GM19468 (cell line): ENCODE data around the gene NKX6-1.

ENCODE experiments used
- ATAC-seq: cut with Tn5 transposase; IDR thresholded peaks from one replicate; pipeline ENCODE4 v1.9.1; 2021; ENCODE audit warnings: mild to moderate bottlenecking, moderate library complexity, moderate number of reproducible peaks; ENCODE audit not compliant: unreplicated experiment; ENCODE audit errors: extremely low read depth

The NKX6-1 gene

GRCh38 chr4:84481077-84481859, 17.8 kb downstream of the NKX6-1 start:
- no peak for ATAC-seq

- ATAC-seq: no peak
Measured at GRCh38 chr4:84480082-84480481, 19.0 kb downstream of the NKX6-1 start.

DNA sequence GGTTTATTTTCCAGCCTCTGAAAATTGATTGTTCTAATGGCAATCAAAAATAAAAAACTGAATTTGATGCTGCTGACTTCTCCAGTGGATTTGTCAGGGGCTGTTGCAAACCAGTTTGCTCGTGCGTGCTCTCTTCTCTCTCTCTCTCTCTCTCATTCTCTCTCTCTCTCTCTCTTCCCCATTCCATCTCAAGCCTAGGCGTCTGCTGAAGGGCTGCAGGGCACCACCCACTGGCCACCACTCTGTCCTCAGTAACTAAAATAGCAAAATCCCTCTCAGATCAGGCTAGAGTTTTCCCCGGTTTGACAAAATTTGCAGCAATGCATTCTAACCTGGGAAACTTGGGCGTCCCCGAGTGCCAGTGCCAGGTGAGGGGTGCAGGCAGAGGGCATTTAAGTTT, 19.4 kb downstream of the NKX6-1 start:
- ATAC-seq: no peak

DNA sequence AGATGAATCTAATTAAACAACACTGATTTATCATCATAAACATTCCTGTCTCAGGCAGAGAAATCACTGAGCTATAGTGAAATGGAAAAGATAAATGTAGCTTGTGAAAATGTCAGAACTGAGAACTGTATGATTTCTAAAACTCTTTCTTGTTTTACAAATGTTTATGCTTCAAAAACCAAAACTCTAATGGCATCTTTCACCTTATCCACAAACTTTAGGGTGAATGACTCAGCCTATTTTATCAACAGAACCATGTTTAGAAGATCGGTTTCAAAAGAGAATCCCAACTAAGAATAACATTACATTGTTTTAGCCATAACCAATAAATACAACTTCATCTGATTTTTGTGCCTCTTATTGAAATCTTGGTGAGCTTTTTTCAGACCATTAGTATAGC, 21.4 kb downstream of the NKX6-1 start:
- no peak for ATAC-seq

DNA sequence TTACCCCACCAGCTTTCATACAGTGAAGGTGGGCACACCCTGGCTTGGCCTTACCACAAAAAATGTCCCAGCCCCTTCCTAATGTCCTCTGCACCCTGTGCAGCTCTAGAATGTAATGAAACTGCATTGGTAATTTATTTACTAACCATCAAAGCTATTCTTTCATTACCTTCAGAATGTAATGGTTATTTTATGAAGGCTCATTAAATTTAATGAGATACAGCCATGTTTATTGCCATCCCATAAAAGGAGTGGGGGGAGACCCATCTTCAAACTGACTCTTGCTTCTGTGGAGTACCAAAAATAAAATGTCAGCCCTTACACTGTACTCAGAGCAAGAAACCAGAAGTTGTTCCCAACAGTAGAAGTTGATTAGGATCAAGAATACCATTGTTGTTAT, 25.0 kb downstream of the NKX6-1 start:
- ATAC-seq: no peak

GRCh38 chr4:84472154-84472553, 26.9 kb downstream of the NKX6-1 start:
- ATAC-seq: no peak

- ATAC-seq: no peak
Measured at GRCh38 chr4:84470204-84470785, 28.8 kb downstream of the NKX6-1 start.

GRCh38 chr4:84467601-84468000, 31.5 kb downstream of the NKX6-1 start:
- ATAC-seq: no peak

- ATAC-seq: no peak
Measured at GRCh38 chr4:84459783-84460182, 39.3 kb downstream of the NKX6-1 start.

- ATAC-seq: no peak
Measured at GRCh38 chr4:84456157-84456556, 42.9 kb downstream of the NKX6-1 start.

DNA sequence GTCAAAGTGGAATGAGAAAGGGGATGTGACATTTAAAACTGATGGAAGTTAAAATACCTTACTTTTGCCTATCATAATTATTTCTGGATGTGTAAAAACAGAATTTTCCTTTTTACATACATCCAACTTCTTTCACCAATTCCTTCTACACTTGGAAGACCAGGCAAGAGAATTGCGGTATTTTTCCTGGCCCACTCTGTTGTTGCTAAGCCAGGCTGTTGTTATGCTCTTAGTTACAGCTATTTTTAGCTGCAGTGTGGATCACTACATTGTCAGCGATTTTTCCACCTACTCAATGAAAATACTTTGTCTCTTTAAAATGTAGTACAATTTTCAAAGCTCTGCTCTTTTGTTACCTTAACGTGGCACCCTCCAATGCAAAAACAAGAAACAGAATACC, 43.4 kb downstream of the NKX6-1 start:
- ATAC-seq: no peak

GRCh38 chr4:84451546-84451945, 47.5 kb downstream of the NKX6-1 start:
- no peak for ATAC-seq

DNA sequence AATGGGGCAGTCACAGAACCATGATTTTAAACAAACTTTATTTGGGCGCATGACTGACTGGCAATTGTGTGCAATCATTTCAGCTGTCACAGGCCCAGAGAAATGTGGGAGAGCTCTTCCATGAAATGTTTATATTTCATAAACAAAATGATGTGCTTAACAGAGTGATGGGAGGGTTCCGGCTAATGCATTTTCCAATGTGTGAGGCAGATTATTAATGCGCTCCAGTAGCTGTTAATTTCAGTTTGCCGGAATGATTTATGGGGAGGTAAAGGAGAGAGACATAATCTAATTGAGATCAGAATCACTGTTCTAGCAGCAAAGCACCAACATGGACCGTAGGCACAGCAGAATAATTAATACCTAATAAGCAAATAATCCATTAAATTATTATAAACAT, 55.6 kb downstream of the NKX6-1 start:
- no peak for ATAC-seq

DNA sequence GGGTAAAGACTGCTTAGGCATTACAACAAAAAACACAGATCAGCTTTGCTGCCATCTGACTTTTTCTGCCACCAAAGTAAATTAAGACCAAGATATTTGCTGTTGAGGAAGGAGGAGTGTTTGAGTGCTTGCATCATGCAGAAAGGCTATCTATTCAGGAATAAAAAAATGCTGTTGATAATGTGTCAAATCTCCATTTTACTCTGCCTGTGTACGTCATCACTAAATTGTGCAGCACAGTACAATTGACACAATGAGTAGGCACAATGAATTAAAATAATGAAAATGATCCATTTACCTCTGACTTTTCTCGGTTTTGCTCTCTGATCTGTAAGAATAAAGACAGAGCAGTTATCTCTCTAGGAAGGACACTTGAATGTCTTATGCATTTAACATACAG, 56.3 kb downstream of the NKX6-1 start:
- no peak for ATAC-seq
